Transverse colon (tissue), 4 donors: ENCODE measurements around the gene SWSAP1. TPM values are rescaled to one million over a fixed set of nuclear protein-coding genes. Genes with fewer than 3 reads are reported as not detected.

ENCODE experiments used
- DNase-seq: peaks from one replicate; pipeline ENCODE4 v3.0.0-alpha.2; 2019
- H3K27ac ChIP-seq, 4 donors: fragments of 200-600 bp; sonication (generic); 2 replicates each; pipeline ENCODE4 v1.5.1; 2016 to 2018; ENCODE audit warnings: inconsistent platforms in 4 of 4
- H3K27me3 ChIP-seq: fragments of 200-600 bp; sonication (generic); 2 replicates; pipeline ENCODE4 v1.5.1; 2017; ENCODE audit warnings: inconsistent platforms
- H3K36me3 ChIP-seq, 4 donors: fragments of 200-600 bp; sonication (generic); 2 replicates each; pipeline ENCODE4 v1.5.1; 2017 to 2019; ENCODE audit warnings: inconsistent platforms in 4 of 4
- H3K4me1 ChIP-seq, 4 donors: fragments of 200-600 bp; sonication (generic); 2 replicates each; pipeline ENCODE4 v1.5.1; 2017 to 2020; ENCODE audit warnings: inconsistent platforms in 4 of 4
- H3K4me3 ChIP-seq, 4 donors: fragments of 200-600 bp; sonication (generic); 1 replicate in 1 of 4; 2 replicates in 3 of 4; pipeline versions ENCODE4 v1.5.1 to v1.6.1; 2017 to 2019; ENCODE audit warnings: inconsistent platforms in 4 of 4
- H3K9me3 ChIP-seq, 2 donors: fragments of 200-600 bp; sonication (generic); 2 replicates each; pipeline ENCODE4 v1.5.1; 2017 to 2019; ENCODE audit warnings: inconsistent platforms in 2 of 2
- EP300 ChIP-seq: sonication (generic); formaldehyde crosslinking; IDR thresholded peaks from one replicate; pipeline ENCODE4 v1.6.1; 2017; ENCODE audit warnings: antibody characterized with exemption, low read depth
- POLR2A ChIP-seq: fragments of 450-650 bp; IDR thresholded peaks from one replicate; pipeline ENCODE4 v1.6.1; 2016; ENCODE audit warnings: antibody characterized with exemption, mild to moderate bottlenecking, moderate library complexity
- POLR2AphosphoS5 ChIP-seq, 3 donors: sonication (generic); formaldehyde crosslinking; IDR thresholded peaks; one replicate each; pipeline ENCODE4 v1.6.1; 2016; ENCODE audit warnings: antibody characterized with exemption in 3 of 3
- WGBS, 2 donors: methylation state at CpG; one replicate each; pipeline ENCODE4 v1.1.5; 2018; ENCODE audit warnings: low coverage in 1 of 2; 5-methylcytosine and 5-hydroxymethylcytosine counted together
- in situ Hi-C, 4 donors: fragments of 200-750 bp; cut with MboI; loops; one replicate each; pipeline versions ENCODE4 v1.15.0 to v1.15.1; 2017; ENCODE audit warnings: low sequenced_read_pairs in 3 of 4, low pct_ligation_motif_present in 1 of 4, low pct_unique_long_range_greater_than_20kb in 1 of 4
- intact Hi-C: fragments of 100-400 bp; cut with DNase I; formaldehyde crosslinking; loops from one replicate; pipeline ENCODE4 v1.15.1; 2023; ENCODE audit warnings: low total_unique reads
- small RNA-seq, 4 donors: library from RNA; depleted of rRNA; stranded (forward); fragments of <200 nt; gene quantifications; one replicate each; pipeline ENCODE3, GENCODE V24; 2016
- total RNA-seq, 4 donors: library from RNA; depleted of rRNA; stranded (reverse); fragments of >200 nt; gene quantifications; one replicate each; pipeline ENCODE4 v1.1.0, GENCODE V29; 2016
- TF ChIP-seq, protein P1 (sequence below), 5 experiments: fragments of 200-600 bp in 3 of 5; fragments of 450-650 bp in 2 of 5; sonication (generic) in 3 of 5; IDR thresholded peaks; 1 replicate in 2 of 5; 2 replicates in 3 of 5; pipeline ENCODE4 v1.5.1; 2016 to 2017; ENCODE audit warnings: antibody characterized with exemption in 5 of 5, inconsistent platforms in 3 of 5, mild to moderate bottlenecking in 2 of 5, moderate library complexity in 1 of 5

The SWSAP1 gene
- total RNA-seq, 4 donors from 2014 or later, result 2.1 to 11.1 (median 2.6) TPM

DNA sequence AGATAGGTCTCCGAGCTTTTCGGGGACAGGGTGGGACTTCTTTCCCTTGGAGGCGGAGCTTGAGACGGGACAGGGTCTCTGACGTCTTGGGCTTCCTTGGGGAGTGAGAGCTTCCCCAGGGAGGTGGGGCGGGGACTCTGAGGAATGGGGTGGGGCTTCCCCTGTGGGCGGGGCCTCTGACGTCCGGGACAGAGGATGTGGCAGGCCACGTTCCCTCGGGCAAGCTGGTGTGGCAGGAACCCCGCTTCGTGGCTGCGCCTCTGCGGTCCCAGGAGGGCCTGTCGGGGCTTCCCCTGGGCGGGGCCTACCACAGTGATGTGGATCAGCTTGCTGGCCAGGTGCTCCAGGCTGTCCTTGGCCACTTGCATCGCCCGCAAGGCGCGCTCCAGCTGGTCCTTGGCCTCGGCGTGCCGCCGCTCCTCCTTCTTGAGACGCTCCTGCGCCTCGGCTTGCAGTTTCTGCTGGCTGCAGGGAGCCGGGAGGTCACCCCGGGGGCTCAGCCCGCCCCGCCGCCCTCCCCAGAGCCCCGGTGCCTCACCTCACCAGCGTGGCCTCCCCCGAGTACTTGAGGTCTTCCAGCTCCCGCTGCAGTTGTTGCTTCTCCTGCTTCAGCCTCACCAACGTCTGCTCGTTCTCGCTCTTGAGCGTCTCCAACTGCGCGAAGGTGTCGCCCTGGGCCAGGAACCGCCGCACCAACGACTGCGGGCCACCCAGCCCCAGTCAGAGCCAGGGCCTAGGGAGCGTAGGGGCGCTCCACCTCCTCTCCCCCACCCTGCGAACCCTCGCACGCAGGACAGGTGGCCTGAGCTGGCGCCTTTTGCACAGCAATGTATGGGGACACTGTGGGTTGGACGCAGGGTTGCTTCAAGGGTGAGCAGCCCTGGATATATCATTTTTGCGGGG, 47.9 kb downstream of the SWSAP1 start:
- Histone ChIP-seq H3K27me3 (peaks cover 67% of the 10 kb centered on the region), H3K9me3 (no peaks in the 10 kb centered on the region), H3K4me1 (peaks cover 10 to 49% (median 29%) of the 10 kb centered on the region in 4 donors), H3K4me3 (peak overlapping the region in 2 of 4 donors; percentile 25 to 34), H3K36me3 (no peaks in the 10 kb centered on the region), H3K27ac (peak overlapping the region in 2 of 4 donors; percentile 32 to 34)
- in situ Hi-C loops (no loop called here), intact Hi-C loops (no loop called here)
- TF ChIP-seq POLR2AphosphoS5 (IDR thresholded peaks at IDR 0.05), result peak in 1 of 3 donors; percentile 24
- TF ChIP-seq, protein P1, sequence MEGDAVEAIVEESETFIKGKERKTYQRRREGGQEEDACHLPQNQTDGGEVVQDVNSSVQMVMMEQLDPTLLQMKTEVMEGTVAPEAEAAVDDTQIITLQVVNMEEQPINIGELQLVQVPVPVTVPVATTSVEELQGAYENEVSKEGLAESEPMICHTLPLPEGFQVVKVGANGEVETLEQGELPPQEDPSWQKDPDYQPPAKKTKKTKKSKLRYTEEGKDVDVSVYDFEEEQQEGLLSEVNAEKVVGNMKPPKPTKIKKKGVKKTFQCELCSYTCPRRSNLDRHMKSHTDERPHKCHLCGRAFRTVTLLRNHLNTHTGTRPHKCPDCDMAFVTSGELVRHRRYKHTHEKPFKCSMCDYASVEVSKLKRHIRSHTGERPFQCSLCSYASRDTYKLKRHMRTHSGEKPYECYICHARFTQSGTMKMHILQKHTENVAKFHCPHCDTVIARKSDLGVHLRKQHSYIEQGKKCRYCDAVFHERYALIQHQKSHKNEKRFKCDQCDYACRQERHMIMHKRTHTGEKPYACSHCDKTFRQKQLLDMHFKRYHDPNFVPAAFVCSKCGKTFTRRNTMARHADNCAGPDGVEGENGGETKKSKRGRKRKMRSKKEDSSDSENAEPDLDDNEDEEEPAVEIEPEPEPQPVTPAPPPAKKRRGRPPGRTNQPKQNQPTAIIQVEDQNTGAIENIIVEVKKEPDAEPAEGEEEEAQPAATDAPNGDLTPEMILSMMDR (IDR thresholded peaks at IDR 0.05), result no peak
- DNase-seq, result peak; percentile 87
- 10% methylated on average over 31 of the region's 56 CpGs; no CpG with 5 or more reads in 1 of the 2 donors for WGBS, 2 donors

- intact Hi-C loops, result no loop called here
- Histone ChIP-seq H3K9me3 (no peaks in the 10 kb centered on the region), H3K27ac (no peak overlapping the region), H3K27me3 (peaks cover 60% of the 10 kb centered on the region), H3K36me3 (no peaks in the 10 kb centered on the region), H3K4me1 (peaks cover 9 to 48% (median 28%) of the 10 kb centered on the region in 4 donors), H3K4me3 (no peak overlapping the region)
- TF ChIP-seq POLR2A, result no peak
- TF ChIP-seq, protein P1 (IDR thresholded peaks at IDR 0.05), result no peak
- TF ChIP-seq EP300, result no peak
- TF ChIP-seq POLR2AphosphoS5 (IDR thresholded peaks at IDR 0.05), result no peak
- DNase-seq, result no peak
- 44% methylated on average over 5 to 27 of the region's 27 CpGs for WGBS, 2 donors
- in situ Hi-C loops, result no loop called here
Observed at GRCh38 chr19:11423164-11423790, 48.8 kb downstream of the SWSAP1 start.

DNA sequence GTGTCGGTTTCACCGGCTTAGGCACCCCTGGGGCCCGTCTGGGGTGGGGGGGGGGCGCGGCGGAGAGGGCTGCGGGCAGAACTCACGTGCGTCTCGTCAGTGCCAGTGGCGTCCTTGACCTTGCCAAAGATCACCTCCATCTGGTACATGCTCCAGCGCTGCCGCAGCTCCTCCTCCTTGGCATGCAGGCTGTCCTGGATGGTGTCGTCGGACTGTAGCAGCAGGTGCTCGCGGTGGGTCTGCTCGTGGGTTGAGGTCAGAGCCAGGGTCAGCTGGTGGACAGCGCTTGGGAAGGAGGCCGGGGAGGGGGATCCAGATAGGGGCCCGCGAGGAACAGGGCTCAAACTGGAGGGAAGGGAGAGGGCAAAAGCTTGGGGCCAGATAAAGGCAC, 49.3 kb downstream of the SWSAP1 start:
- peaks cover 55% of the 10 kb centered on the region for H3K27me3 ChIP-seq
- peaks cover 4 to 43% (median 26%) of the 10 kb centered on the region in 4 donors for H3K4me1 ChIP-seq
- intact Hi-C loops, result no loop called here

More for the DNA sequence above, 49.3 kb downstream of the SWSAP1 start:
- in situ Hi-C loops, result no loop called here
- Histone ChIP-seq H3K4me3 (no peak overlapping the region), H3K36me3 (no peaks in the 10 kb centered on the region), H3K27ac (no peak overlapping the region), H3K9me3 (no peaks in the 10 kb centered on the region)
- no peak for DNase-seq
- 11% methylated on average over 21 of the region's 22 CpGs; no CpG with 5 or more reads in 1 of the 2 donors for WGBS, 2 donors
- TF ChIP-seq, protein P1 (IDR thresholded peaks at IDR 0.05), result no peak
- TF ChIP-seq EP300 (no peak), POLR2A (no peak), POLR2AphosphoS5 (IDR thresholded peaks at IDR 0.05) (no peak)

Small RNA genes lying within 50 kb of the gene (small RNA-seq; reads per million reads assigned to genes)
- gene RF00019, result 0 reads per million in 4 donors

Other genes starting within 250 kb of the SWSAP1 start
- 10 to 100 TPM in 1 of 4 donors, 1 to 10 TPM in 1, not detected in 2; 2.6 to 47.4 TPM for gene SPC24, start 218.9 kb upstream of the SWSAP1 start, total RNA-seq
- gene KANK2, start 177.1 kb upstream of the SWSAP1 start, total RNA-seq, result 100 to 1,000 TPM; 145 to 339 (median 243) TPM
- not detected for gene ANGPTL8, start 135.0 kb upstream of the SWSAP1 start, total RNA-seq
- 100 to 1,000 TPM in 1 of 4 donors, 10 to 100 TPM in 3; 66.4 to 268 (median 78.4) TPM for gene DOCK6, start 112.1 kb upstream of the SWSAP1 start, total RNA-seq
- not detected for gene TSPAN16, start 78.5 kb upstream of the SWSAP1 start, total RNA-seq
- gene RAB3D, start 35.0 kb upstream of the SWSAP1 start, total RNA-seq, result 10 to 100 TPM; 16.5 to 41.1 (median 18.6) TPM
- 100 to 1,000 TPM in 2 of 4 donors, 10 to 100 TPM in 2; 18.7 to 163 (median 88.4) TPM for gene TMEM205, start 28.4 kb upstream of the SWSAP1 start, total RNA-seq
- gene CCDC159, start 28.1 kb upstream of the SWSAP1 start, total RNA-seq, result 1,000 to 10,000 TPM in 1 of 4 donors, 10 to 100 TPM in 3; 13.8 to 1,153 (median 26.1) TPM
- 10 to 100 TPM in 2 of 4 donors, 1 to 10 TPM in 2; 6.3 to 51.7 (median 11.5) TPM for gene PLPPR2, start 19.2 kb upstream of the SWSAP1 start, total RNA-seq
- gene EPOR, start 9.6 kb downstream of the SWSAP1 start, total RNA-seq, result 10 to 100 TPM in 1 of 4 donors, 1 to 10 TPM in 3; 2.3 to 24.3 (median 6.4) TPM
- 10 to 100 TPM in 3 of 4 donors, 1 to 10 TPM in 1; 6.7 to 78.9 (median 28.1) TPM for gene RGL3, start 44.6 kb downstream of the SWSAP1 start, total RNA-seq
- 1 to 10 TPM in 1 of 4 donors, under 1 TPM in 1, not detected in 2; 0.32 to 2.2 TPM for gene ODAD3, start 60.5 kb downstream of the SWSAP1 start, total RNA-seq
- gene PRKCSH, start 61.0 kb downstream of the SWSAP1 start, total RNA-seq, result 100 to 1,000 TPM; 119 to 195 (median 183) TPM
- 1 to 10 TPM in 2 of 4 donors, under 1 TPM in 1, not detected in 1; 0.27 to 3.2 (median 1.3) TPM for gene ELAVL3, start 106.4 kb downstream of the SWSAP1 start, total RNA-seq
- 10 to 100 TPM; 10.6 to 44.9 (median 17.4) TPM for gene ZNF653, start 131.2 kb downstream of the SWSAP1 start, total RNA-seq
- 10 to 100 TPM; 20.9 to 63.4 (median 39.1) TPM for gene ECSIT, start 154.5 kb downstream of the SWSAP1 start, total RNA-seq
- gene CNN1, start 164.2 kb downstream of the SWSAP1 start, total RNA-seq, result 1,000 to 10,000 TPM in 1 of 4 donors, 100 to 1,000 TPM in 3; 198 to 1,121 (median 486) TPM
- 10 to 100 TPM; 14.7 to 45.7 (median 37.2) TPM for gene ELOF1, start 184.6 kb downstream of the SWSAP1 start, total RNA-seq
- 10 to 100 TPM; 10.5 to 60.2 (median 22.4) TPM for gene ACP5, start 203.0 kb downstream of the SWSAP1 start, total RNA-seq
- 10 to 100 TPM in 1 of 4 donors, 1 to 10 TPM in 2, under 1 TPM in 1; 0.40 to 10.2 (median 7.0) TPM for gene ZNF627, start 222.8 kb downstream of the SWSAP1 start, total RNA-seq